CD14-positive monocyte (primary cell): ENCODE measurements around the gene ANXA4. TPM values are rescaled to one million over a fixed set of nuclear protein-coding genes. Genes with fewer than 3 reads are reported as not detected.

Experiments
- DNase-seq, 3 donors: peaks; one replicate each; pipeline ENCODE4 v3.0.0-alpha.2; 2011 to 2022
- H2AFZ ChIP-seq: 2 replicates; pipeline ENCODE4 v1.6.0; 2012; ENCODE audit warnings: mild to moderate bottlenecking, low read depth, low read length, inconsistent platforms; ENCODE audit not compliant: insufficient read depth, poor library complexity, severe bottlenecking
- H3K27ac ChIP-seq, 2 donors: 1 replicate in 1 of 2; 2 replicates in 1 of 2; pipeline ENCODE4 v1.5.1; 2012 to 2013; ENCODE audit warnings: low read length in 2 of 2, control low read depth in 1 of 2, inconsistent platforms in 1 of 2, low read depth in 1 of 2, mild to moderate bottlenecking in 1 of 2
- H3K27me3 ChIP-seq, 2 donors: one replicate each; pipeline versions ENCODE4 v1.6.0 to v1.6.1; 2011 to 2013; ENCODE audit warnings: low read length in 2 of 2; ENCODE audit not compliant: control insufficient read depth in 2 of 2, insufficient read depth in 2 of 2
- H3K36me3 ChIP-seq, 2 donors: replicated peaks in 1 of 2; 1 replicate in 1 of 2; 2 replicates in 1 of 2; pipeline versions ENCODE4 v1.5.1 to v1.6.1; 2012 to 2013; ENCODE audit warnings: low read length in 2 of 2, control low read depth in 1 of 2, inconsistent platforms in 1 of 2, mild to moderate bottlenecking in 1 of 2; ENCODE audit not compliant: insufficient read depth in 2 of 2, control insufficient read depth in 1 of 2
- H3K4me1 ChIP-seq, 2 donors: 1 replicate in 1 of 2; 2 replicates in 1 of 2; pipeline versions ENCODE4 v1.5.1 to v1.6.1; 2012 to 2013; ENCODE audit warnings: low read length in 2 of 2, control low read depth in 1 of 2, inconsistent platforms in 1 of 2, mild to moderate bottlenecking in 1 of 2, moderate library complexity in 1 of 2; ENCODE audit not compliant: insufficient read depth in 2 of 2, control insufficient read depth in 1 of 2
- H3K4me2 ChIP-seq: replicated peaks from 2 replicates; pipeline ENCODE3; 2012; ENCODE audit warnings: low read length, moderate library complexity, mild to moderate bottlenecking; ENCODE audit not compliant: poor library complexity, severe bottlenecking; ENCODE audit errors: extremely low read depth
- H3K4me3 ChIP-seq, 3 experiments: fragments of 200-600 bp in 1 of 3; sonication (generic) in 1 of 3; replicated peaks in 1 of 3; 1 replicate in 2 of 3; 2 replicates in 1 of 3; pipeline ENCODE4 v1.5.1; 2011 to 2013; ENCODE audit warnings: low read length in 3 of 3, mild to moderate bottlenecking in 3 of 3, control low read depth in 2 of 3, low read depth in 2 of 3, inconsistent platforms in 1 of 3, moderate library complexity in 1 of 3
- H3K79me2 ChIP-seq: 2 replicates; pipeline ENCODE4 v1.6.0; 2012; ENCODE audit warnings: mild to moderate bottlenecking, control low read depth, inconsistent platforms, low read length, moderate library complexity; ENCODE audit not compliant: insufficient read depth
- H3K9ac ChIP-seq: 2 replicates; pipeline ENCODE4 v1.6.0; 2017; ENCODE audit warnings: low read length, mild to moderate bottlenecking; ENCODE audit not compliant: insufficient read depth, poor library complexity, severe bottlenecking
- H3K9me3 ChIP-seq, 2 donors: replicated peaks in 1 of 2; 1 replicate in 1 of 2; 2 replicates in 1 of 2; pipeline versions ENCODE4 v1.5.1 to v1.6.1; 2012 to 2013; ENCODE audit warnings: low read length in 2 of 2, control low read depth in 1 of 2; ENCODE audit not compliant: control insufficient read depth in 1 of 2, insufficient read depth in 1 of 2
- H4K20me1 ChIP-seq: 2 replicates; pipeline ENCODE4 v1.6.0; 2012; ENCODE audit warnings: mild to moderate bottlenecking, low read length, control low read depth, moderate library complexity; ENCODE audit not compliant: insufficient read depth
- H3K27ac Mint-ChIP-seq, 7 donors: one replicate each; pipeline ENCODE4 v1.8.0; 2020; ENCODE audit warnings: mild to moderate bottlenecking in 7 of 7, mixed read lengths in 7 of 7, moderate library complexity in 6 of 7, inconsistent platforms in 2 of 7
- H3K27me3 Mint-ChIP-seq, 3 donors: one replicate each; pipeline ENCODE4 v1.8.0; 2021 to 2022; ENCODE audit warnings: low read depth in 3 of 3, mild to moderate bottlenecking in 3 of 3, mixed read lengths in 3 of 3, moderate library complexity in 3 of 3, inconsistent platforms in 1 of 3
- H3K36me3 Mint-ChIP-seq, 2 donors: one replicate each; pipeline ENCODE4 v1.8.0; 2020; ENCODE audit warnings: mixed read lengths in 2 of 2, inconsistent platforms in 1 of 2, mild to moderate bottlenecking in 1 of 2
- H3K4me1 Mint-ChIP-seq: one replicate; pipeline ENCODE4 v1.8.0; 2020; ENCODE audit warnings: mild to moderate bottlenecking, mixed read lengths
- H3K4me3 Mint-ChIP-seq, 2 donors: one replicate each; pipeline ENCODE4 v1.8.0; 2020; ENCODE audit warnings: mild to moderate bottlenecking in 2 of 2, mixed read lengths in 2 of 2, moderate library complexity in 1 of 2
- H3K9me3 Mint-ChIP-seq, 7 donors: one replicate each; pipeline ENCODE4 v1.8.0; 2020 to 2022; ENCODE audit warnings: mixed read lengths in 7 of 7, mild to moderate bottlenecking in 6 of 7, moderate library complexity in 6 of 7, inconsistent platforms in 2 of 7
- WGBS: methylation state at CpG from one replicate; pipeline ENCODE4 v1.1.5; 2013; ENCODE audit warnings: missing lambda C conversion rate; ENCODE audit not compliant: insufficient coverage; 5-methylcytosine and 5-hydroxymethylcytosine counted together
- intact Hi-C, 2 donors: fragments of 100-400 bp; cut with micrococcal nuclease; formaldehyde crosslinking; loops; one replicate each; pipeline versions ENCODE4 v1.15.0 to v1.15.1; 2023
- polyA plus RNA-seq, 3 donors: library from polyadenylated mRNA; depleted of rRNA in 1 of 3; unstranded in 2 of 3; stranded (reverse) in 1 of 3; fragments of 300-500 nt in 2 of 3; fragments of >200 nt in 1 of 3; fragmentation: Illumina TruSeq in 2 of 3; gene quantifications; 1 replicate in 2 of 3; 2 replicates in 1 of 3; pipeline ENCODE4 v1.2.3, GENCODE V29; 2012 to 2021
- TF ChIP-seq, protein P1 (sequence below): fragments of 200-600 bp; IDR thresholded peaks from one replicate; pipeline ENCODE4 v1.8.0; 2022; ENCODE audit warnings: antibody characterized with exemption, mild to moderate bottlenecking

Gene ANXA4
- polyA plus RNA-seq, 3 donors: 30.0 to 95.7 (median 64.7) TPM

DNA sequence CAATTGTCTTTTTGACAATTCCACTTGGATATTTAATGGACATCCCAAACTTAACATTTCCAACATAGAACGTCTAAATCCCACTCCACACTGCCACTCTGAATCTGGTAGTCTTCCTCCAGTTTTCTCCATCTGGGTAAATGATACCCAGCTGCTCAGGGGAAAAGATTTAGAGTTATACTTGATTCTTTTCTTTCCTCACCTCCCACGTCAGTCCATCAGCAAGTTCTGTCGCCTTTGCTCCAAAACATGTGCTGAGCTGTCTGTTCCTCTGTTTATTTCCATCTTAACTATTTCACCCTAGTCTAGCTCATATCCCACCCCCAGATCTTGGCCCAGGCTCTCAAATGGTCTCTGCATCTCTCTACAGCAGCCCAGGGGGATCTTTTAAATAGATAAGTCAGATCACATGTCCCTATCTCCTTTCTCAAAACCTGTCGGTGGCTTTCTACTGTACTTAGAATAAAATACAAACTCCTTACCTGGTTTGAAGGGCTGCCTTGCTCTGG is 44.2 kb downstream of the ANXA4 start:
- 100% methylated on average over 2 of the region's 4 CpGs for WGBS
- Histone ChIP-seq H3K4me1 (peaks cover 5 to 10% of the 10 kb centered on the region in 2 donors), H3K4me2 (no peak overlapping the region), H3K9ac (no peak overlapping the region), H3K27me3 (no peaks in the 10 kb centered on the region), H3K9me3 (no peaks in the 10 kb centered on the region), H3K36me3 (peaks cover 9 to 55% of the 10 kb centered on the region in 2 donors), H4K20me1 (no peaks in the 10 kb centered on the region), H3K27ac (no peak overlapping the region), H3K79me2 (no peaks in the 10 kb centered on the region), H3K4me3 (no peak overlapping the region), H2AFZ (no peak overlapping the region)
- intact Hi-C loops: no loop called here
- no peak overlapping the region for H3K4me3 Mint-ChIP-seq
- TF ChIP-seq, protein P1, sequence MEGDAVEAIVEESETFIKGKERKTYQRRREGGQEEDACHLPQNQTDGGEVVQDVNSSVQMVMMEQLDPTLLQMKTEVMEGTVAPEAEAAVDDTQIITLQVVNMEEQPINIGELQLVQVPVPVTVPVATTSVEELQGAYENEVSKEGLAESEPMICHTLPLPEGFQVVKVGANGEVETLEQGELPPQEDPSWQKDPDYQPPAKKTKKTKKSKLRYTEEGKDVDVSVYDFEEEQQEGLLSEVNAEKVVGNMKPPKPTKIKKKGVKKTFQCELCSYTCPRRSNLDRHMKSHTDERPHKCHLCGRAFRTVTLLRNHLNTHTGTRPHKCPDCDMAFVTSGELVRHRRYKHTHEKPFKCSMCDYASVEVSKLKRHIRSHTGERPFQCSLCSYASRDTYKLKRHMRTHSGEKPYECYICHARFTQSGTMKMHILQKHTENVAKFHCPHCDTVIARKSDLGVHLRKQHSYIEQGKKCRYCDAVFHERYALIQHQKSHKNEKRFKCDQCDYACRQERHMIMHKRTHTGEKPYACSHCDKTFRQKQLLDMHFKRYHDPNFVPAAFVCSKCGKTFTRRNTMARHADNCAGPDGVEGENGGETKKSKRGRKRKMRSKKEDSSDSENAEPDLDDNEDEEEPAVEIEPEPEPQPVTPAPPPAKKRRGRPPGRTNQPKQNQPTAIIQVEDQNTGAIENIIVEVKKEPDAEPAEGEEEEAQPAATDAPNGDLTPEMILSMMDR: no peak
- H3K9me3 Mint-ChIP-seq: no peaks in the 10 kb centered on the region
- H3K27me3 Mint-ChIP-seq: no peaks in the 10 kb centered on the region
- H3K36me3 Mint-ChIP-seq: peaks cover 46 to 53% of the 10 kb centered on the region in 2 donors
- no peak overlapping the region for H3K27ac Mint-ChIP-seq
- peaks cover 22% of the 10 kb centered on the region for H3K4me1 Mint-ChIP-seq
- no peak for DNase-seq

DNA sequence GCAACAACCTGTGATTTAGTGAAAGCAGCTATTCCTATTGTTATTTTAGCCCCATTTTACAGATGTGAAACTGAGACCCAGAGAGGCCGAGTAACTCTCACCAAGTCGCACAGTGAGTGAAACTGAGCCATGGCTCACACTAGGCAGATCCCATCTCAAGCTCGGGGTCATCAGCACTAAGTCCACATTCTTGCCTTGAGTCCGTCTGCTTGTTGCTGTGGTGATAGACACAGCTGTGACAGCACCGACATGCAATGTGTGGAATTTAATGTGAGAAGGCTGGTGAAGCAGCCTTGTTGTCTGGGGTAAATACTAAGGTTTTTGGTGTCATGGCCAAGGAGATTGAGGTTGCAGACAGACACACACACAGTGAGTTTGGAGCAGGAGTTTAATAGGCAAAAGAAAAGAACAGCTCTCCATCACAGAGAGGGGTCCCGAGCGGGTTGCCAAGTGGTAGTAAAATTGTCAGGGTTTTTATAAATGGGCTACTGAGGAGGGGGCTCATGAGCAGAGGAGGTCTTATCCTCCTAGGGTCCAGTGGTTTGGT is 47.3 kb downstream of the ANXA4 start:
- H3K9me3 Mint-ChIP-seq: no peaks in the 10 kb centered on the region
- no peak overlapping the region for H3K9ac ChIP-seq
- no peak overlapping the region for H3K4me2 ChIP-seq
- DNase-seq: no peak
- H3K27me3 ChIP-seq: no peaks in the 10 kb centered on the region
- H3K4me3 Mint-ChIP-seq: no peak overlapping the region
- 86% methylated on average over 7 of the region's 7 CpGs for WGBS
- TF ChIP-seq, protein P1: no peak
- peaks cover 0 to 7% of the 10 kb centered on the region in 2 donors for H3K4me1 ChIP-seq
- H4K20me1 ChIP-seq: no peaks in the 10 kb centered on the region
- no peak overlapping the region for H3K27ac ChIP-seq
- H3K9me3 ChIP-seq: no peaks in the 10 kb centered on the region
- peaks cover 11% of the 10 kb centered on the region for H3K4me1 Mint-ChIP-seq
- peak overlapping the region in 2 of 7 donors; percentile 5 for H3K27ac Mint-ChIP-seq
- no peak overlapping the region for H3K4me3 ChIP-seq
- H3K27me3 Mint-ChIP-seq: no peaks in the 10 kb centered on the region
- intact Hi-C loops: no loop called here
- no peaks in the 10 kb centered on the region for H3K79me2 ChIP-seq
- peaks cover 9 to 69% of the 10 kb centered on the region in 2 donors for H3K36me3 ChIP-seq
- no peak overlapping the region for H2AFZ ChIP-seq
- peaks cover 51 to 52% of the 10 kb centered on the region in 2 donors for H3K36me3 Mint-ChIP-seq
